ENCODE measurements around the gene PRPSAP2.
"Not testable (repeated sequence)": the region's sequence is repeated elsewhere in the genome, so short reads cannot be mapped to it uniquely, and the experiment has no call there.

Gene PRPSAP2

DNA sequence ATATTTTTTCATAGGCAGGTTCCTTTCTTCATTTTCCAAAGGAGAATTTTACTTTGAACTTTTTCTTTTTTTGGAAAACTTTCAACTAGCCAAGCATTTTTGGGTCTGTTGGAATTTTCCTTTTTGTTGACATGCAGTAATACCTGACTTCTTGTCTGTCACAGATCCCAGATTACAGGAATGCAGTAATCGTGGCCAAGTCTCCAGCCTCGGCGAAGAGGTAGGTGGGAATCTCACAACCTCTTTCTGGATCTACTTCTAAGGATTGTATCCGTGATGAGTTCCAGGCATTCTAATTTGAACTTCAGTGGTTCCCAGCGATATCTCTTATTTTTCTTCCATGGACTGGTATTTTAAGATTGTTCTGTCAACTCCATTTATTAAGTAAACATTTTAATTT lies 31.7 kb downstream of the PRPSAP2 start:
- DNase-seq (ENCODE audit: low read depth in 2 of 2): no peak

DNA sequence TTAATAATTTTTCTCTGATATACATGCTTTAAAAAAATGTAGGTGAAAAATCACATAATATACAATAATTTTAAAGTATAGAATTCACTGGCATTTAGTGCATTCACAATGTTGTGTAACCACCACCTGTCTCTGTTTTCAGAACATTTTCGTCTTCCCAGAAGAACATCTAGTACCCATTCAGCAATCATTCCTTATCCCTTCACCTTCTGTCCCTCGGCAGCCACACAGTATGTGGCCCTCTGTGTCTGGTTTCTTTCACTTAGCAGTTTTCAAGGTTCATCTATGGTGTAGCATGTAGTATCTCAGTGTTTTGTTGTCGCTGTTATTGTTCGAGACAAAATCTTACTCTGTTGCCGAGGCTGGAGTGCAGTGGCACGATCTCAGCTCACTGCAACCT lies 33.6 kb downstream of the PRPSAP2 start:
- DNase-seq (ENCODE audit: low read depth in 2 of 2): no peak

DNA sequence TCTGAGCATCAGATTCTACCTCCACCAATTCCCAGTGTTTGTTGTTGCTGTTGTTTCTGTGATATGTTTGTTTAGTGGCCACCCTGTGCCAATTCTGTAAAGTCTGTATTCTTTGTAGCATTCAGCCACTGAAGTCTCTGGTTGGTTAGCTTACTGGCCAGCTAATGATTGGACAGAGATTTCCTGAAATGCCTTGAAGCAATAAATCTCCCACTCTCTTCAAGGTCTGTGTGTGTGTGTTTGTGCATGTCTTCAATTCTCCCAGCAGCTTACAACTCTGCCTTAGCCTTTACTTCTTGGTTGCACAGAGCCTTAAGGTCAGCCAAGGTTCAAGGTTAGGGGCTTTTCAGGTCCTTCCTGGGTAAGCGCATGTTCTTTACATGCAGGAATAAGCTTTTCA lies 38.2 kb downstream of the PRPSAP2 start:
- no peak for DNase-seq (ENCODE audit: low read depth in 2 of 2)

DNA sequence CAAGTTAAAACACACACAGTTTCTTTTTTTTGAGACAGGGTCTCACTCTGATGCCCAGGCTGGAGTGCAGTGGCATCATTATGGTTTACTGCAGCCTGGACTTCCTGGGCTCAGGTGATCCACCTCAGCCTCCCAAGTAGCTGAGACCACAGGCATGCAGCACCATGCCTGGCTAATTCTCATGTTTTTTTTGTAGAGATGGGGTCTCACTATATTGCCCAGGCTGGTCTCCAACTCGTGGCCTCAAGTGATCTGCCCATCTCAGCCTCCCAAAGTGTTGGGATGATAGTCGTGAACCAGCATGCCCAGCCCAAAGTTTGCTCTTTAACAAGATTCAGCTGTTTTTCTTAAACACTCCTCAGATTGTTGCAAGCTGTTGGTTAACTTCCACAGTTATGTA lies 39.0 kb downstream of the PRPSAP2 start:
- no peak for DNase-seq (ENCODE audit: low read depth in 2 of 2)

DNA sequence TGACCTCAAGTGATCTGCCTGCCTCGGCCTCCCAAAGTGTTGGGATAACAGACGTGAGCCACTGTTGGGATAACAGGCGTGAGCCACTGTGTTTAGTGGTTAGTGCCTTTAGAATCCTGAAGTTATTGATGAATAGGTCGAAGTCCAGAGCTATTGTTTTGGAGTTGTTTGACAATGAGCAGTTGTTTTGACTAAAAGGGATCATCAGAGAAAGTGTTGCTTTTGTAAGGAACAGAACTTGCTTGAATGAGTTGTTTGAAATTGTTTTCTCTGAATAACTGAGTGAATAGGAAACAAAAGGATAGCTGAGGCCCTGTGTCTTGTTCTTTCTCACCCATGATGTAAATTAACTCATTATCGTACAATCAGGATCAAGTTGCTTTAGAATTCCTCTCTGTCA lies 46.6 kb downstream of the PRPSAP2 start:
- no peak for DNase-seq (ENCODE audit: low read depth in 2 of 2)

DNA sequence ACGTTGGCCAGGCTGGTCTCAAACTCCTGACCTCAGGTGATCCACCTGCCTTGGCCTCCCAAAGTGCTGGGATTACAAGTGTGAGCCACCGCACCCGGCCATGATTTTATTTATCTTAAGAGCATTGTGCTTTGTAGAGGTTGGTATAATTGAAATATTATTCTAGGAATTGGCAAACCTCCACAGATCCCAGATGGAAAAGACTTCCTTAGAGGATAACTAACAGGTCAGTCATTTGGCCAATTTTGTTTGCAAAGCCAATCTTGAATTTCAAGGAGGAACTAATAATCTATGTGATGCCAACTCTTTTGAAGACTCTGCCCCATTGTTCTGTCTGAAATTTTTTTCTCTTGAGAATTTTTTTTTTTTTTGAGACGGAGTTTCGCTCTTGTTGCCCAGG lies 47.3 kb downstream of the PRPSAP2 start:
- DNase-seq (ENCODE audit: low read depth in 2 of 2): no peak

DNA sequence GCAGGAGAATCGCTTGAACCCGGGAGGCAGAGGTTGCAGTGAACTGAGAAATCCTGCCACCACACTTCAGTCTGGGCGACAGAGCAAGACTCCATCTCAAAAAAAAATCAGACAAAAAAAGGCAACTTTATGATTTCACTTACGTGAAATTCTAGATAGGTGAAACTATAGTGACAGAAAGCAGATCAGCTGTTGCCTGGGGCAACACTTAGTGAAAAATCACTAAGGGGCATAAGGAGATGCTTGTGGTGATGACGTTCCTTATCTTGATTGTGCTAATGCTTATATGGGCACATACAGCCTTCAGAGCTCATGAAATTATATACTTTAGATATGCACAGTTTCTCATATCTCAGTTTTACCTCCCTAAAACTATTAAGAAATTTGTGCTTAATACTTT lies 52.4 kb downstream of the PRPSAP2 start:
- no peak for DNase-seq (ENCODE audit: low read depth in 2 of 2)

DNA sequence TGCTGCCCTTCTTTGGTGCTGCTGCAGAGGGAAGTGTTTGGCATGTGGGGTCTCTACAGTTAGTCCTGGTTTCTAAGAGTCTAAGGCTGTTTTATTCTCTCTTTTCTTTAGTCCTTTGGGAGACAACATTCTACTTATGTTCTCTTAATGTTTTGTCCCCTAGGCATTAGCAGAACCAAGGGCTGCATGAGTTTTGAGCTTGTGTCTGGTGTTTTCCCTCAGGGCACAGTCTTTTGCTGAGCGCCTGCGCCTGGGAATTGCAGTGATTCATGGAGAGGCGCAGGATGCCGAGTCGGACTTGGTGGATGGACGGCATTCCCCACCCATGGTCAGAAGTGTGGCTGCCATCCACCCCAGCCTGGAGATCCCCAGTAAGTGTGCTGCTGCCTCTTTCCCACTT lies 53.0 kb downstream of the PRPSAP2 start:
- DNase-seq (ENCODE audit: low read depth in 2 of 2): no peak

DNA sequence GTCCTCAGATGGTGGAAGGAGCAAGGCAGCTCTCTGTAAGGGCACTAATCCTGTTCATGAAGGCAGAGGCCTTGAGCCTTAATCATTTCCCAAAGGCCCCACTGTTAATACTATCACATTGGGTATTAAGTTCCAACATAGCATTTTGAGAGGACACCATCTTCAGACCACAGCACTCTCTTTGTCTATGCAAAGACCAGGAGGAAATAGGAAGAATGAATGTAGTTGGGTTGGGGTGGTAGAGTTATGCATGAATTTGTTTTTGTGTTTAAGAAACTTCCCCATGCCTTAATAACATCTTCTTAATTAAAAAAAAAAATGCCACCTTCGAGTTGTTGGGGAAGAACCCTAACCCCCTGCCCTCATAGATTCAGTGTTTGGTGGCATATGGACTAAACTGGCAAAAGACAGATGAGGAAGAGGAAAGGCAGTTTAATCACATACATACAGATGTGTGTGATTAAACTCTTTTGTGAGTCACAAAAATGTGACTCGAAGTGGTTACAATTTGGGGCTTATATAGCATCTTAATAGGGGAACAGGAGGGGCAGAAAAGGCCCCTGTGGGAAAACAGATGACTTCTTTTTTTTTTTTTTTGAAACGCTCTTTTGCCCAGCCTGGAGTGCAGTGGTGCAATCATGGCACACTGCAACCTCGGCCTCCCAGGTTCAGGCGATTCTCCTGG lies 59.0 kb downstream of the PRPSAP2 start:
- no peak for DNase-seq (ENCODE audit: low read depth in 2 of 2)

DNA sequence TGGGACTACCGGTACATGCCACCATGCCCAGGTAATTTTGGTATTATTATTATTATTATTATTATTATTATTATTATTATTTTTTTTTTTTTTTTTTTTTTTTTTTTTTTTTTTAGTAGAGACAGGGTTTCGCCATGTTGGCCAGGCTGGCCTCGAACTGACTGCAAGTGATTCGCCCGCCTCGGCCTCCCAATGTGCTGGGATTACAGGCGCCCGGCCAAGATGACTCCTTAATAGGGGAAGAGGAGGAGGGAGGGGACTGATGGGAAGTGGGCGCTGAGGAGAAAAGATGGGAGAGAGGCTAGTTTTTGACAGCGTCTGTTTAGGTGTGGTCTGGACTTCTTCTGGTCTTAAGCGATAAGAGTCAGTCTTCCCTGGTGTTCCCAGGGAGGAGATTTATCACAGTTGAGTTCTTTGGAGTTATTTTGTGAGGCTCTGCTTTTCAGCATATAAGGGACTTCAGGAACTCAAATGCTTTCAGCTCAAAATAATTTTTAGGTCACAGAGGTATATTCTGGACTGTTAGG lies 59.6 kb downstream of the PRPSAP2 start:
- DNase-seq (ENCODE audit: low read depth in 2 of 2): no peak

DNA sequence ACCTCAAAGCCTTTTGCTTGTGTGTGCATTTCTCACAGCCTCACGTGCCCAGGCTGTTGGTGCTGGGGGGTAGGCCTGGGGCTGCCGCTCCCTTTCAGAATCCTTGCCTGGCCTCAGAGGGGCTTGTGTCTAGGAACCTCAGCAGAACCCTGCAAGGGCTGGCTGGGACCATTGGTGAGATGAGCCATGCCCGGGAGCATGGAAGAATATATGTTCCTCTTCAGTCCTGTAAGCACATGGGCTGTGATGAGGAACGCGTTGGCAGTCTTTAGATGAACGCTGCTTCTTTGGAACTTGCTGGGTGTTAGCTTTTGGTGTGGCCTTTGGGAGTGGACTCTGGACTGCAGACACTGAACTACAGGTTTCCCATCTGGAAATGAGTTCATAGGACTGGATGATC lies 62.0 kb downstream of the PRPSAP2 start:
- no peak for DNase-seq (ENCODE audit: low read depth in 2 of 2)

DNA sequence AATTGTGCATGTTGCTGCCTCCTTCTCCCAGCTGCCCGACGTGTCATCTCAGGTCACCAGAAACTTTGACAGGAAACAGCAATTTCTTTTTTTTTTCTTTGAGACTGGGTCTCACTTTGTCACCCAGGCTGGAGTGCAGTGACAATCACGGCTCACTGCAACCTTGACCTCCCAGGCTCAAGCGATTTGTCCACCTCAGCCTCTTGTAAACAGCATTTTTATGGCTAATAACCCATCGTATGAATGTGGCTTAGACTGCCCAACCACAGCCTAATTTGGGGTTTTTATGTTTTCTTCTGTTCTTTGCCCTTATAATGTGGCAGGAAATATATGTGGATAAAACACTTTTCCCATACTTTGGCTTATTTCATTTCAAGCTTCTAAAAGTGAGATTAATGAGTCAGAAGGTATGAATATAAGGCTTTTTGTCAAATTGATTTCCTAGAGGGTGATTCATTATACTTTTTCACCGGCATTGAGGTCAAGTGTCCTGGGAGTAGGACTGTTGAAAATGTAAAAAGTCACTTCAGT lies 63.0 kb downstream of the PRPSAP2 start:
- no peak for DNase-seq (ENCODE audit: low read depth in 2 of 2)

DNA sequence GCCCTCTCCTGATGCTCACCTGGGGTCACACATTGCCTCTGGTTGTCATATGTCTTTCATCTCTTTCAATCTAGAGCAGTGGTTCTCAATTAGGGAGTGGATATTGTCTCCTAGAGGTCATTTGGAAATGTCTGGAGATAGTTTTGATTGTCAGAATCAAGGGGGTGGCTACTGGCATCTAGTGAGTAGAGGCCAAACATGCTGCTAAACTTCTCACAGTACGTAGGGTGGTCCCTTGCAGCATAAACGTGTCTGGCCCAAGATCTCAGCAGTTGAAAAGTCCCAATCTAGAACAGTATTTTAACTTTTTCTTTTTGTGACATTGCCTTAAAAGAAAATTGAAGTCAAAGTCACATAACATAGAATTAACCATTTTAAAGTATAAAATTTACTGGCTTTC lies 63.6 kb downstream of the PRPSAP2 start:
- DNase-seq (ENCODE audit: low read depth in 2 of 2): no peak

DNA sequence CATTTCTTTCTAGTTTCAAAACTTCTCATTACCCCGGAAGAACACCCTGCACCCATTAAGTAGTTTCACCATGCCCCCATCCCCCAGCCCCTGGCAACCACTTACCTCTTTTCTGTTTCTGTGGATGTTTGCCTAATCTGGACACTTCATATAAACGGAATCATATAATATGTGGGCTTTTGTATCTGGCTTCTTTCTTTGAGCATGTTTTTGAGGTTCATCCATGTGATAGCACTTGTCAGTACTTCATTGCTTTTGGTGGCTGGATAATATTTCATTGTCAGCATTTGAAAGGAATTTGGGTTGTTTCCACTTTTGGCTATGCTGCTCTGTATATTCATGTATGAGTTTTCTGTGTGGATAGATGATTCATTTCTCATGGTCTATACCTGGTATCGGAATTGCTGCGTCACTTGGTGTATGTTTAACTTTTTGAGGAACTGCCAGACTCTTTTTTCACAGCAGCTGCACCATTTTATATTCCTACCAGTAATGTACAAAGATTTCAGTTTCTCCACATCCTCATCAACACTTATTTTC lies 64.1 kb downstream of the PRPSAP2 start:
- no peak for DNase-seq (ENCODE audit: low read depth in 2 of 2)

DNA sequence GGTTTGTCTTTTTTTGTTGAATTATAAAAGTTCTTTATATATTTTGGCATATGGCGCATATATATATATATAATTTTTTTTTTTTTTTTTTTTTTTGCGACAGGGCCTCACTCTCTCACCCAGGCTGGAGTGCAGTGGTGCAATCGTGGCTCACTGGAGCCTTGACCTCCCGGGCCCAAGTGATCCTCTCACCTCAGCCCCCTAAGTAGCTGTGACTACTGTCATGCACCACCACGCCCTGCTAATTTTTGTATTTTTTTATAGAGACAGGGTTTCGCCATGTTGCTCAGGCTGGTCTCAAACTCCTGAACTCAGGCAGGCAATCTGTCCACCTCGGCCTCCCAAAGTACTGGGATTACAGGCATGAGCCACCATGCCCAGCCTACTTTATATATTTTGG lies 64.7 kb downstream of the PRPSAP2 start:
- DNase-seq (ENCODE audit: low read depth in 2 of 2): not testable (repeated sequence)

DNA sequence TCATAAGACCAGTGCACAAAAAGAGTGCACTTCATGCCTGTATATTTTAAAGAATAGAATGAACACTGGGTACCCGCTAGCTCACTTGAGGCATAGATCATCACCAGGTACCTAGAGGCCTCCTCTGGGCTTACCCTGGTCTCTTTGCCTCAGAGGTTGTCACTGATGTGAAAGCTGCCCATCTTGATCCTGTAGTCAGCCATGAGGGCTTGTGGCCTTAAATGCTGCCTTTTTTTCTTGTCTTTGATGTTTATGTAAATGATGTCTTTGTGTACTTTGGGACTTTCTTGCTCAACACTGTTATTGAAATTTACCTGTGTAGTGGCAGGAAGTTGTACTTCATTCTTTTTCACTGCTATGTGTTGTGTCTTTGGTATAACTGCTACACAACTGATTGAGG lies 67.3 kb downstream of the PRPSAP2 start:
- no peak for DNase-seq (ENCODE audit: low read depth in 2 of 2)

DNA sequence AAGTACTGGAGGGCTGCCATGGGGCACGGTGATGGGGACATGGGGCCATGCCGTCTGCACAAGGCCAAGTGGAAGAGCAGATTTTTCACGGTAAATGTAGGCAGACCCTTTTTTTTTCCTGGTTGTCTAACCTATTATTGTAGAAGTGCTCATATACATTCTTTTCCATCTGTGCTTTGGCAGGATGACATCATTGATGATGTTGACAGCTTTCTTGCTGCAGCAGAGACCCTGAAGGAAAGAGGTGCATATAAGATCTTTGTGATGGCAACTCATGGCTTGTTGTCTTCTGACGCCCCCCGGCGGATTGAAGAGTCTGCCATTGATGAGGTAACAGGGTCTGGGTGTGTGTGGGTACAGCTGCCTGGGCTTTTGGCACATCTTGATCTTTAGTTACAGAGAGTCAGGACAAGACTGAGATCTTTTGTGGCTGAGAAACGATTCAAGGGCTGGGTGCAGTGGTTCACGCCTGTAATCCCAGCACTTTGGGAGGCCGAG lies 70.7 kb downstream of the PRPSAP2 start:
- no peak for DNase-seq (ENCODE audit: low read depth in 2 of 2)

DNA sequence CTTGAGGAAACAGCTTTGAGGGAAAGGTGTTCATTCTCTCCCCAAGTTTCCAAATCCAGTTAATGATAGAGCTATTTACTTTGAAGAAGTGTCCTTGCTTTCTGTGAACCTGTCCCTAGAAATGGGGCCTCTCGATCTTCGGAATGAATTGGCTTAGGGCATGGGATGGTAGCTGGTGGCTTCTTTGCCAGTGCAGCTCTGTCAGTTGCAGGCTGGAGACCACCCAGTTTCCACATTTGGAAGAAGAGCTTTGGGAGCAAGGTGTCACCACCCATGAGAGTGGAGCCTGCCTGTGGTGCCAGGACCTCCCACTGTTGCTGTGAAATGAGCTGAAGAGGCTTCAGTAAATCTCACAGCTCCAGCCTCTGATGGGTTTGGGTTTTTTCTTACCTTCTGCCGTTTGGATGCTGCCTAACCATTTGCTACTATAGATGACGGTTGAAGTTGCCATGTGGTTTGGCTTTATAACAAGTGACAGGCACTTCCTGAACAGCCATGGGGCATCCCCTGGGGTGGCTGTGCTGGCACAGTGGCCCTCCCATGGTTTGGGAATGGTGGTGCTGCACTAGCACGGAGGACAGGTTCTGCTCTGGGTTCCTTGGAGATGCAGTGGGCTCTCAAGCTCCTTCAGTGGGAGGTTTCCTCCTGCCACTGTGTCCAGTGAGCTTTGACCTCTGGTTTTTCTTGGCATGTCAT lies 74.6 kb downstream of the PRPSAP2 start:
- no peak for DNase-seq (ENCODE audit: low read depth in 2 of 2)

DNA sequence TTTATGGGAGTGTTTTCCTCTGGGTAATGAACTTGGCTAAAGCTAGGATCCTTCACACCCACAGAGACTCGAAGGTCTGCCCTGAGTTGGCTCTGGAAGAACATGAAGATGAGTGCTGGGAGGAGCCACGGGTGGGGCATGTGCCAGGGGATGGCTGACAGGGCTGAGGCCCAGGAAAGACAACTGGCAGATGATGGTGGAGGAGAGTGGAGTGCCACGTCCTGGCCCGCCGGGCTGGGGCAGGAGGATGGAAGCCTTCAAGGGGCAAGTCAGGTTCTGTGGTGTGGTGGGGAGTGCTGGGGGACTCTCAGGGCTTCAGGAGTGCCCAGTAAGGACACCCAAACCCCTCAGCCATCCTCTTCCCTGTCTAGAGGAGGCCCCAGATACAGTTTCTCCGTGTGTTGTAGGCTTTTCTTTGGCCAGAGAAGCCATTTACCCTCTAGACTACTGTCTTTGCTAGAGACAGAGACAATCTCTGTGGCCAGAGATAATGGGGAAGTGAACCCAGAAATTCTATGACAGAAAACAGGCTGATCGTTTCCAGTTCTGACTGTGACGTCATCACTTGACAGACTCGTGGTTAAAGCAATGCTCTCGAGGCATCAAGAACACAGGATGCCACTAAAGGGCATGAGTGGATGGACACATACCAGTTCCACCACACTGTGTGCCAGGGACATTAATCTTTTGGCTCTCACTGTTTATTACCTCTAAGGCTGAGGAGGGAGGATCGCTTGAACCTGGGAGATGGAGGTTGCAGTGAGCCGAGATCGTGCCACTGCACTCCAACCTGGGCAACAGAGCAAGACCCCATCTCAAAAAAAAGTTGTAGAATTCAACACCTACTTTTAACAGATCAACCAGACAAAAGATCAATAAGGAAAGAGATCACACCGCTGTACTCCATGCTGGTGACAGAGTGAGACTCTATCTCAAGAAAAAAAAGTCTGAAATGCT lies 75.4 kb downstream of the PRPSAP2 start:
- DNase-seq (ENCODE audit: low read depth in 2 of 2): no peak

DNA sequence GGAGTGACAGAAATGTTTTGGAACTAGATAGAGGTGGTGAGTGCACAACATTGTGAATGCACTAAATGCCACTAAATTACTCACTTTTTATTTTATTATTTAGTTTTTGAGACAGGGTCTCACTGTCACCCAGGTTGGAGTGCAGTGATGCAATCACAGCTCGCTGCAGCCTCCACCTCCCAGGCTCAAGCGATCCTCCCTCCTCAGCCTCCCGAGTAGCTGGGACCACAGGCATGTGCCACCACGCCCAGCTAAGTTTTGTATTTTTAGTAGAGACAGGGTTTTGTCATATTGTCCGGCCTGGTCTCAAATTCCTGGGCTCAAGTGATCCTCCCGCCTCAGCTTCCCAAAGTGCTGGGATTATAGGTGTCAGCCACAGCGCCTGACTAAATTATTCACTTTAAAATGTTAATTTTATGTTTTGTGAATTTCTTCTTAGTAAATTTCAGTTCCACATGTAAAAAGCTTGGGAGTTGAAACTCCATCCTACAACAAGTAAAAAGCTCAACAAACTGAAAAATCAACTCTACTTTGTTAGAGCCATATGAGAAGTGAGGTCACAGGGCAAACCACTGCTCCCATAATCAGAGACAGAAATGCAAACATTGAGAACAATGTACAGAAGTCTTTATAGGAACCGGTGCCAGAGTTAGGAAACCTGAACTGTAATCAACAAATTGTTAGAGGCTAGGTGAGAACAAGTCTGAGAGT lies 80.2 kb downstream of the PRPSAP2 start:
- DNase-seq (ENCODE audit: low read depth in 2 of 2): no peak

DNA sequence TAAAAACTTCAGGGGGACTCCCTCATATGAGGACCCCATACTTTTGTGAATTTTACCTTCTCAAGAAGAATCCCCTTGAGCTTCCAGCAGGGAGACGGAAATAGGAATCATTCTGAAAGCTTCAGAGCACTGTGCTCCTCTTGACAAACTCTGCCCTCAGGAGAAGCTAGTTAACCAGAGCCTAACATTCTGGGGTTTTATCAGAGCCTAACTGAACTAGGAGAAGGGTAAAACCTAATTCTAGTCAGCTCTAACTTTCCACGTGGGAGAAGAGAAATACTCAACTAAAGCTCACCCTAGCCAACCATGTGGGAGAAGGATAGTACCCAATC lies 80.7 kb downstream of the PRPSAP2 start:
- DNase-seq (ENCODE audit: low read depth in 2 of 2): no peak

Measured in stimulated activated CD4-positive, alpha-beta T cell treated with anti-CD3 and anti-CD28 coated beads, Interleukin-1b, Interleukin-23, amount 100 ng/mL, for 4 hours (primary cell).